Measurements from ENCODE around the gene ATP5MC2.

Gene ATP5MC2

GRCh38 chr12:53667080-53667479, 8.8 kb downstream of the ATP5MC2 start:
- ChIA-PET POLR2A (no interaction called here), CTCF (no interaction called here)

GRCh38 chr12:53664936-53665335, 10.9 kb downstream of the ATP5MC2 start:
- ChIA-PET POLR2A (interaction anchor here (2.5 kb wide), 1 partner anchor 11 kb away, joined by 12 read pairs; the partner anchor contains the start of gene ATP5MC2), CTCF (interaction anchor here (1.3 kb wide), 1 partner anchor 10 kb away, joined by 3 read pairs; the partner anchor contains the start of gene ATP5MC2)
- TF ChIP-seq TARDBP (IDR thresholded peaks at IDR 0.05) (no peak), SP1 (IDR thresholded peaks at IDR 0.05) (no peak), ELF4 (IDR thresholded peaks at IDR 0.05) (no peak), FOXM1 (IDR thresholded peaks at IDR 0.05; ENCODE audit: borderline replicate concordance) (no peak), BHLHE40 (IDR thresholded peaks at IDR 0.05; ENCODE audit: borderline replicate concordance) (no peak), ZNF384 (IDR thresholded peaks at IDR 0.05) (no peak), NFRKB (IDR thresholded peaks at IDR 0.05) (no peak), SUZ12 (IDR thresholded peaks at IDR 0.05) (no peak), L3MBTL2 (conservative IDR thresholded peaks at IDR 0.05) (no peak), FOXK2 (IDR thresholded peaks at IDR 0.05) (no peak), HDGF (IDR thresholded peaks at IDR 0.05; ENCODE audit: borderline replicate concordance) (no peak)

More at GRCh38 chr12:53667080-53667479, 8.8 kb downstream of the ATP5MC2 start:
- no peak for TF ChIP-seq NFRKB (IDR thresholded peaks at IDR 0.05)
- no peak for TF ChIP-seq L3MBTL2 (conservative IDR thresholded peaks at IDR 0.05)
- DNase-seq (ENCODE audit: extremely low spot score) = no peak

GRCh38 chr12:53664191-53664590, 11.7 kb downstream of the ATP5MC2 start:
- DNase-seq (ENCODE audit: extremely low spot score) = no peak
- POLR2A ChIA-PET = interaction anchor here (2.5 kb wide), 1 partner anchor 11 kb away, joined by 12 read pairs; the partner anchor contains the start of gene ATP5MC2
- TF ChIP-seq SUZ12 (IDR thresholded peaks at IDR 0.05) = no peak
- no peak for TF ChIP-seq PKNOX1 (IDR thresholded peaks at IDR 0.05)
- TF ChIP-seq FOXA1 (IDR thresholded peaks at IDR 0.05) = no peak
- no peak for TF ChIP-seq ELF4 (IDR thresholded peaks at IDR 0.05)
- TF ChIP-seq HDGF (IDR thresholded peaks at IDR 0.05; ENCODE audit: borderline replicate concordance) = no peak
- TF ChIP-seq SP1 (IDR thresholded peaks at IDR 0.05) = no peak
- no peak for TF ChIP-seq FOXK2 (IDR thresholded peaks at IDR 0.05)
- no peak for TF ChIP-seq NFRKB (IDR thresholded peaks at IDR 0.05)
- CTCF ChIA-PET = interaction anchor here (1.3 kb wide), 1 partner anchor 11 kb away, joined by 3 read pairs; the partner anchor contains the start of gene ATP5MC2

More at GRCh38 chr12:53664936-53665335, 10.9 kb downstream of the ATP5MC2 start:
- DNase-seq (ENCODE audit: extremely low spot score) = no peak

- no peak for TF ChIP-seq FOXK2 (IDR thresholded peaks at IDR 0.05)
- POLR2A ChIA-PET = interaction anchor here (0.9 to 4.4 kb wide), 3 partner anchors 16 to 159 kb away, joined by 3 to 26 read pairs (median 4); partner anchors contain the start of gene ATP5MC2
- DNase-seq (ENCODE audit: extremely low spot score) = no peak
- CTCF ChIA-PET = no interaction called here
Observed at GRCh38 chr12:53660041-53660440, 15.8 kb downstream of the ATP5MC2 start.

GRCh38 chr12:53659571-53659981, 16.3 kb downstream of the ATP5MC2 start:
- no peak for DNase-seq (ENCODE audit: extremely low spot score)
- POLR2A ChIA-PET = interaction anchor here (0.9 to 4.4 kb wide), 3 partner anchors 16 to 159 kb away, joined by 3 to 26 read pairs (median 4); partner anchors contain the start of gene ATP5MC2
- CTCF ChIA-PET = no interaction called here
- TF ChIP-seq FOXK2 (IDR thresholded peaks at IDR 0.05) (no peak), NFRKB (IDR thresholded peaks at IDR 0.05) (no peak), CTBP1 (IDR thresholded peaks at IDR 0.05; ENCODE audit: borderline replicate concordance) (no peak), BHLHE40 (IDR thresholded peaks at IDR 0.05; ENCODE audit: borderline replicate concordance) (no peak), LEF1 (IDR thresholded peaks at IDR 0.05; ENCODE audit: borderline replicate concordance) (no peak), ZNF384 (IDR thresholded peaks at IDR 0.05) (no peak), TARDBP (IDR thresholded peaks at IDR 0.05) (no peak), ELF4 (IDR thresholded peaks at IDR 0.05) (no peak), HDGF (IDR thresholded peaks at IDR 0.05; ENCODE audit: borderline replicate concordance) (no peak), ARNT (IDR thresholded peaks at IDR 0.05) (no peak), SP1 (IDR thresholded peaks at IDR 0.05) (no peak), FOXA1 (IDR thresholded peaks at IDR 0.05) (no peak), FOXM1 (IDR thresholded peaks at IDR 0.05; ENCODE audit: borderline replicate concordance) (no peak), PKNOX1 (IDR thresholded peaks at IDR 0.05) (no peak)

- TF ChIP-seq FOXM1 (IDR thresholded peaks at IDR 0.05; ENCODE audit: borderline replicate concordance) (no peak), TARDBP (IDR thresholded peaks at IDR 0.05) (no peak), ARNT (IDR thresholded peaks at IDR 0.05) (no peak)
- ChIA-PET POLR2A (interaction anchor here (4.4 kb wide), 1 partner anchor 17 kb away, joined by 26 read pairs; the partner anchor contains the start of gene ATP5MC2), CTCF (no interaction called here)
- DNase-seq (ENCODE audit: extremely low spot score) = no peak
Observed at GRCh38 chr12:53659011-53659551, 16.8 kb downstream of the ATP5MC2 start.

GRCh38 chr12:53657041-53657440, 18.8 kb downstream of the ATP5MC2 start:
- DNase-seq (ENCODE audit: extremely low spot score) = no peak
- POLR2A ChIA-PET = interaction anchor here (4.4 kb wide), 1 partner anchor 19 kb away, joined by 26 read pairs; the partner anchor contains the start of gene ATP5MC2
- CTCF ChIA-PET = no interaction called here
- TF ChIP-seq SUZ12 (IDR thresholded peaks at IDR 0.05) (no peak), L3MBTL2 (conservative IDR thresholded peaks at IDR 0.05) (no peak), ARNT (IDR thresholded peaks at IDR 0.05) (no peak), SP1 (IDR thresholded peaks at IDR 0.05) (no peak), TARDBP (IDR thresholded peaks at IDR 0.05) (no peak), CTBP1 (IDR thresholded peaks at IDR 0.05; ENCODE audit: borderline replicate concordance) (no peak), ELF4 (IDR thresholded peaks at IDR 0.05) (no peak), FOXM1 (IDR thresholded peaks at IDR 0.05; ENCODE audit: borderline replicate concordance) (no peak), NFRKB (IDR thresholded peaks at IDR 0.05) (no peak), PKNOX1 (IDR thresholded peaks at IDR 0.05) (no peak), ZNF384 (IDR thresholded peaks at IDR 0.05) (no peak)
